ENCODE data around the gene TXNRD2. TPM values are rescaled to one million over a fixed set of nuclear protein-coding genes. Genes with fewer than 3 reads are reported as not detected.
"Not testable (repeated sequence)": the region's sequence is repeated elsewhere in the genome, so short reads cannot be mapped to it uniquely, and the experiment has no call there.

Gene TXNRD2
- total RNA-seq, 1 experiment from 2014 or later, result 22.9 TPM

DNA sequence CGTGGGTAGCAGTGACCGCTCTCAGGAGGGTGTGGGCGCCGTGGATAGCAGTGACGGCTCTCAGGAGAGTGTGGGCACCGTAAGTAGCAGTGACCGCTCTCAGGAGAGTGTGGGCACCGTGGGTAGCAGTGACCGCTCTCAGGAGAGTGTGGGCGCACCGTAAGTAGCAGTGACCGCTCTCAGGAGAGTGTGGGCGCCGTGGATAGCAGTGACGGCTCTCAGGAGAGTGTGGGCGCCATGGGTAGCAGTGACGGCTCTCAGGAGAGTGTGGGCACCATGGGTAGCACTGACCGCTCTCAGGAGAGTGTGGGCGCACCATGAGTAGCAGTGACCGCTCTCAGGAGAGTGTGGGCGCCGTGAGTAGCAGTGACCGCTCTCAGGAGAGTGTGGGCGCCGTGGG, 34.8 kb downstream of the TXNRD2 start:
- H3K79me1 ChIP-seq (ENCODE audit: insufficient read depth, low read depth, low read length, poor library complexity, severe bottlenecking); H3K23me2 ChIP-seq (ENCODE audit: insufficient read length, low read depth, low read length, poor library complexity, severe bottlenecking); H3K36me3 Mint-ChIP-seq (ENCODE audit: insufficient read depth in 1 of 3, low read depth in 3 of 3); H3K4ac ChIP-seq (ENCODE audit: low read depth, low read length); H2BK15ac ChIP-seq (ENCODE audit: low read depth, low read length); H4K5ac ChIP-seq (ENCODE audit: insufficient read length, low read depth, low read length); H3K4me3 Mint-ChIP-seq; H3K4me2 ChIP-seq (ENCODE audit: insufficient read depth, insufficient read length, low read length); H3K27me3 ChIP-seq (ENCODE audit: insufficient read depth, low read length); H2BK5ac ChIP-seq (ENCODE audit: insufficient read length, low read length); H4K20me1 ChIP-seq (ENCODE audit: control insufficient read depth, insufficient read depth, insufficient read length); H3K14ac ChIP-seq (ENCODE audit: insufficient read depth, low read length); H2BK20ac ChIP-seq (ENCODE audit: low read depth, low read length, poor library complexity, severe bottlenecking); H3T11ph ChIP-seq (ENCODE audit: low read length); H2BK12ac ChIP-seq (ENCODE audit: insufficient read length, low read depth, low read length); H2AK5ac ChIP-seq (ENCODE audit: insufficient read length, low read length); H3K23ac ChIP-seq (ENCODE audit: insufficient read length, low read depth, low read length); H2AFZ ChIP-seq (ENCODE audit: low read length); H4K91ac ChIP-seq (ENCODE audit: insufficient read length, low read depth, low read length); H3K56ac ChIP-seq (ENCODE audit: insufficient read length, low read depth, low read length); H3K79me2 ChIP-seq (ENCODE audit: insufficient read depth, low read length); H3K9ac ChIP-seq (ENCODE audit: extremely low read depth, insufficient read length, low read length); H3K27me3 Mint-ChIP-seq (ENCODE audit: low read depth); H4K8ac ChIP-seq (replicated peaks; ENCODE audit: insufficient read length, low read depth, low read length); H3K9me3 ChIP-seq (ENCODE audit: control insufficient read depth, low read depth, low read length); H3K18ac ChIP-seq (ENCODE audit: insufficient read length, low read depth, low read length); DNase-seq; H3K9me3 Mint-ChIP-seq; H3K27ac ChIP-seq (ENCODE audit: insufficient read length, low read depth, low read length); H3K4me1 ChIP-seq (ENCODE audit: insufficient read depth, low read length); H2BK120ac ChIP-seq (ENCODE audit: low read depth, low read length, poor library complexity, severe bottlenecking); H3K27ac Mint-ChIP-seq: not testable (repeated sequence)
- peaks cover 10 to 20% of the 10 kb centered on the region in 2 experiments for H3K4me1 Mint-ChIP-seq
- no CpG with 5 or more reads among the region's 25 CpGs for WGBS (ENCODE audit: extremely low coverage, insufficient read length, low lambda C conversion rate)
